Inflammatory macrophage treated with lipopolysaccharide for 1 hour (primary cell): ENCODE results near the gene PARD6B.
"Not testable (repeated sequence)": the region's sequence is repeated elsewhere in the genome, so short reads cannot be mapped to it uniquely, and the experiment has no call there.

Experiments used
- DNase-seq, 2 donors: peaks; one replicate each; pipeline ENCODE4 v3.0.0-alpha.2; 2020 to 2022

PARD6B gene

GRCh38 chr20:50704514-50704913, 26.9 kb upstream of the PARD6B start:
- no peak for DNase-seq

GRCh38 chr20:50704971-50705370, 26.4 kb upstream of the PARD6B start:
- no peak for DNase-seq

- DNase-seq, result no peak
These were observed 22.3 kb upstream of the PARD6B start for GRCh38 chr20:50708845-50709635.

GRCh38 chr20:50709636-50709973, 21.8 kb upstream of the PARD6B start:
- DNase-seq, result no peak

- DNase-seq, result no peak
These were observed 20.8 kb upstream of the PARD6B start for GRCh38 chr20:50710492-50711063.

GRCh38 chr20:50711113-50711825, 20.1 kb upstream of the PARD6B start:
- no peak for DNase-seq

GRCh38 chr20:50712771-50713656, 18.4 kb upstream of the PARD6B start:
- no peak for DNase-seq

- DNase-seq, result no peak
These were observed 17.7 kb upstream of the PARD6B start for GRCh38 chr20:50713657-50714101.

- not testable (repeated sequence) for DNase-seq
These were observed 17.0 kb upstream of the PARD6B start for GRCh38 chr20:50714426-50714825.

- no peak for DNase-seq
These were observed 15.7 kb upstream of the PARD6B start for GRCh38 chr20:50715694-50716093.

GRCh38 chr20:50716518-50716917, 14.9 kb upstream of the PARD6B start:
- no peak for DNase-seq

- DNase-seq, result no peak
These were observed 14.1 kb upstream of the PARD6B start for GRCh38 chr20:50717312-50717711.

- DNase-seq, result no peak
These were observed 13.2 kb upstream of the PARD6B start for GRCh38 chr20:50717974-50718761.

GRCh38 chr20:50719328-50719727, 12.1 kb upstream of the PARD6B start:
- DNase-seq, result no peak

- no peak for DNase-seq
These were observed 11.4 kb upstream of the PARD6B start for GRCh38 chr20:50720026-50720425.

- DNase-seq, result no peak
These were observed 10.8 kb upstream of the PARD6B start for GRCh38 chr20:50720582-50720981.

GRCh38 chr20:50721881-50722281, 9.5 kb upstream of the PARD6B start:
- no peak for DNase-seq

- DNase-seq, result no peak
These were observed 8.8 kb upstream of the PARD6B start for GRCh38 chr20:50722424-50723155.

- no peak for DNase-seq
These were observed 7.7 kb upstream of the PARD6B start for GRCh38 chr20:50723672-50724071.

- no peak for DNase-seq
These were observed 7.2 kb upstream of the PARD6B start for GRCh38 chr20:50724112-50724725.
